Testis (tissue), 2 donors: ENCODE results near the gene DCTPP1.

Experiments used
- POLR2A ChIP-seq: fragments of 450-650 bp; IDR thresholded peaks from one replicate; pipeline ENCODE4 v1.6.1; 2017; ENCODE audit warnings: antibody characterized with exemption, mild to moderate bottlenecking, moderate library complexity
- TF ChIP-seq, protein P1 (sequence below), 3 experiments: fragments of 450-650 bp in 2 of 3; fragments of 200-600 bp in 1 of 3; sonication (generic) in 1 of 3; IDR thresholded peaks; one replicate each; pipeline ENCODE4 v1.5.1; 2016 to 2019; ENCODE audit warnings: antibody characterized with exemption in 3 of 3, mild to moderate bottlenecking in 2 of 3, moderate library complexity in 1 of 3

DNA sequence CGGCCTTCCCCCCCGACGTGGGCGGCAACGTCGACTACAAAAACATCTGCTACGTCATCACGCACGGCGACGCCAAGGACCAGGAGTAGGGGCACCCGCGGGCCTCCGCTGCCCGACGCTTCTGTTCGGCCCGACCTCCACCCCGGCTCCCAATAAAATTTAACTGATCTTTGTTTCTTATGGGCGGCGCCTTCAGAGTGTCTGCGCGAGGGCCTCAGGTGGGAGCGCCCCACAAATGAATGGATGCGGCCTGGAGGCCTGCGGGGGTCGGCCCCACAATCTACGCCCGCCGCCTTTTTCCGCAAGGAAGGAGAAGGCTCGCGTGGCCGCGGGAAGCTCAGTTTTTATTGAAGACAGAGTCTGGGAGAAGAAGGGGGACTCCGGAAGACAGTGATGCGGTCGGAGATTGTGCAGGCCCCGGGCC lies 52.0 kb downstream of the DCTPP1 start:
- TF ChIP-seq, protein P1, sequence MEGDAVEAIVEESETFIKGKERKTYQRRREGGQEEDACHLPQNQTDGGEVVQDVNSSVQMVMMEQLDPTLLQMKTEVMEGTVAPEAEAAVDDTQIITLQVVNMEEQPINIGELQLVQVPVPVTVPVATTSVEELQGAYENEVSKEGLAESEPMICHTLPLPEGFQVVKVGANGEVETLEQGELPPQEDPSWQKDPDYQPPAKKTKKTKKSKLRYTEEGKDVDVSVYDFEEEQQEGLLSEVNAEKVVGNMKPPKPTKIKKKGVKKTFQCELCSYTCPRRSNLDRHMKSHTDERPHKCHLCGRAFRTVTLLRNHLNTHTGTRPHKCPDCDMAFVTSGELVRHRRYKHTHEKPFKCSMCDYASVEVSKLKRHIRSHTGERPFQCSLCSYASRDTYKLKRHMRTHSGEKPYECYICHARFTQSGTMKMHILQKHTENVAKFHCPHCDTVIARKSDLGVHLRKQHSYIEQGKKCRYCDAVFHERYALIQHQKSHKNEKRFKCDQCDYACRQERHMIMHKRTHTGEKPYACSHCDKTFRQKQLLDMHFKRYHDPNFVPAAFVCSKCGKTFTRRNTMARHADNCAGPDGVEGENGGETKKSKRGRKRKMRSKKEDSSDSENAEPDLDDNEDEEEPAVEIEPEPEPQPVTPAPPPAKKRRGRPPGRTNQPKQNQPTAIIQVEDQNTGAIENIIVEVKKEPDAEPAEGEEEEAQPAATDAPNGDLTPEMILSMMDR (IDR thresholded peaks at IDR 0.05), result no peak
- TF ChIP-seq POLR2A, result no peak
